HepG2 (cell line): Measurements from ENCODE around the gene RABGAP1. TPM values are rescaled to one million over a fixed set of nuclear protein-coding genes. Genes with fewer than 3 reads are reported as not detected.

Experiments
- ATAC-seq: fragments of 200-7000 bp; cut with Tn5 transposase; 3 replicates; pipeline ENCODE4 v1.9.1; 2020; ENCODE audit warnings: mild to moderate bottlenecking, moderate library complexity
- BruUV-seq: library from RNA; stranded (reverse); fragments of 400-500 nt; replicated peaks from 2 replicates; lab custom pipeline; 2021; lab: Mats Ljungman, UMichigan
- CTCF ChIA-PET: fragments of 300-600 bp; formaldehyde crosslinking; extraction: SDS; loops from one replicate; lab custom pipeline; 2021; ENCODE audit warnings: low total read pairs, inconsistent platforms, low intra/inter-chr PET ratio; lab: Yijun Ruan, JAX
- POLR2A ChIA-PET: fragments of 350-600 bp; sonication (Branson Sonifier 250); formaldehyde crosslinking; loops from one replicate; lab custom pipeline; 2020; ENCODE audit warnings: antibody characterized with exemption, inconsistent platforms; lab: Yijun Ruan, JAX
- DNase-seq: peaks from one replicate; pipeline ENCODE4 v3.0.0-alpha.2; 2015; ENCODE audit warnings: low spot score
- FAIRE-seq: peaks from 3 replicates; lab custom pipeline; 2011; peaks lifted over from hg19 to GRCh38; lab: Jason Lieb, UNC
- H2AFZ ChIP-seq: one replicate; pipeline ENCODE4 v1.6.1; 2011; ENCODE audit warnings: low read length, inconsistent platforms
- H3K27ac ChIP-seq: fragments of 300-600 bp; 3 replicates; pipeline ENCODE4 v1.8.0; 2011; ENCODE audit warnings: mixed run types, mild to moderate bottlenecking, mixed read lengths, low read length, inconsistent platforms; ENCODE audit not compliant: insufficient read depth; ENCODE audit errors: extremely low read length
- H3K27me3 ChIP-seq, 2 experiments: fragments of 200-600 bp in 1 of 2; 2 replicates in 1 of 2; 3 replicates in 1 of 2; pipeline versions ENCODE4 v1.6.0 to v1.8.0; 2011; ENCODE audit warnings: low read length in 2 of 2, mild to moderate bottlenecking in 2 of 2, moderate library complexity in 2 of 2, inconsistent platforms in 1 of 2; ENCODE audit not compliant: insufficient read depth in 2 of 2, control insufficient read depth in 1 of 2
- H3K36me3 ChIP-seq, 2 experiments: fragments of 200-600 bp in 1 of 2; replicated peaks in 1 of 2; 2 replicates in 1 of 2; 3 replicates in 1 of 2; pipeline versions ENCODE4 v1.5.1 to v1.8.0; 2011; ENCODE audit warnings: low read length in 2 of 2, inconsistent platforms in 1 of 2; ENCODE audit not compliant: insufficient read depth in 2 of 2, control insufficient read depth in 1 of 2
- H3K4me1 ChIP-seq: 2 replicates; pipeline ENCODE4 v1.5.1; 2012; ENCODE audit warnings: low read length, inconsistent platforms; ENCODE audit not compliant: insufficient read depth
- H3K4me2 ChIP-seq: 2 replicates; pipeline ENCODE4 v1.6.0; 2011; ENCODE audit warnings: low read depth, low read length, inconsistent platforms
- H3K4me3 ChIP-seq, 3 experiments: fragments of 200-600 bp in 1 of 3; sonication (generic), shearing (Covaris generic) in 1 of 3; replicated peaks in 1 of 3; 2 replicates each; pipeline ENCODE4 v1.5.1; 2011 to 2016; ENCODE audit warnings: low read length in 3 of 3, inconsistent platforms in 2 of 3, low read depth in 2 of 3, mild to moderate bottlenecking in 2 of 3, control low read depth in 1 of 3, mixed read lengths in 1 of 3; ENCODE audit not compliant: insufficient read depth in 1 of 3
- H3K79me2 ChIP-seq: one replicate; pipeline ENCODE4 v1.6.1; 2011; ENCODE audit warnings: low read length, inconsistent platforms; ENCODE audit not compliant: insufficient read depth
- H3K9ac ChIP-seq: 2 replicates; pipeline ENCODE4 v1.6.0; 2011; ENCODE audit warnings: mild to moderate bottlenecking, low read depth, low read length, inconsistent platforms; ENCODE audit not compliant: insufficient read depth
- H3K9me3 ChIP-seq: 2 replicates; pipeline ENCODE4 v1.5.1; 2012; ENCODE audit warnings: mild to moderate bottlenecking, low read length
- H4K20me1 ChIP-seq: 2 replicates; pipeline ENCODE4 v1.6.0; 2011; ENCODE audit warnings: inconsistent platforms, mild to moderate bottlenecking, low read length, moderate library complexity; ENCODE audit not compliant: insufficient read depth
- ARNT ChIP-seq: fragments of 450-650 bp; IDR thresholded peaks from 2 replicates; pipeline ENCODE4 v1.6.1; 2017
- ATAD3A ChIP-seq: sonication (generic); formaldehyde crosslinking; IDR thresholded peaks from 2 replicates; pipeline ENCODE4 v1.4.0; 2020; ENCODE audit warnings: missing genetic modification reagents
- MED8 ChIP-seq: sonication (generic); formaldehyde crosslinking; IDR thresholded peaks from 2 replicates; pipeline ENCODE4 v1.8.1; 2023; ENCODE audit warnings: mild to moderate bottlenecking, missing genetic modification reagents; ENCODE audit not compliant: insufficient replicate concordance
- NCOA5 ChIP-seq: sonication (generic); formaldehyde crosslinking; IDR thresholded peaks from 2 replicates; pipeline ENCODE4 v1.4.0; 2020; ENCODE audit warnings: missing genetic modification reagents
- WIZ ChIP-seq: sonication (generic); formaldehyde crosslinking; IDR thresholded peaks from 2 replicates; pipeline ENCODE4 v1.5.1; 2020; ENCODE audit warnings: mild to moderate bottlenecking, missing genetic modification reagents
- ZNF383 ChIP-seq: sonication (generic); formaldehyde crosslinking; IDR thresholded peaks from 2 replicates; pipeline ENCODE4 v1.4.0; 2020; ENCODE audit warnings: missing genetic modification reagents, mild to moderate bottlenecking, borderline replicate concordance
- ZNF572 ChIP-seq: sonication (generic); formaldehyde crosslinking; IDR thresholded peaks from 2 replicates; pipeline ENCODE4 v1.5.1; 2020; ENCODE audit warnings: mild to moderate bottlenecking, missing genetic modification reagents
- ZNF629 ChIP-seq: sonication (generic); formaldehyde crosslinking; conservative IDR thresholded peaks from 2 replicates; pipeline ENCODE4 v1.5.0; 2020; ENCODE audit warnings: missing genetic modification reagents
- WGBS: methylation state at CpG from one replicate; pipeline ENCODE4 v1.1.6; 2017; ENCODE audit warnings: low lambda C conversion rate; 5-methylcytosine and 5-hydroxymethylcytosine counted together
- in situ Hi-C: cut with HindIII; loops from 2 replicates; pipeline ENCODE4 v1.10.0; 2017; ENCODE audit warnings: low pct_unique_long_range_greater_than_20kb; ENCODE audit not compliant: extremely low pct_ligation_motif_present
- intact Hi-C: fragments of 100-400 bp; cut with micrococcal nuclease; formaldehyde crosslinking; loops from one replicate; pipeline ENCODE4 v1.10.0; 2022; ENCODE audit not compliant: unreplicated experiment
- polyA plus RNA-seq, 8 experiments: library from polyadenylated mRNA; depleted of rRNA in 3 of 8; stranded (reverse) in 7 of 8; unstranded in 1 of 8; fragments of >200 nt; fragmentation: Illumina TruSeq in 4 of 8; extraction: Trizol in 4 of 8; gene quantifications; 2 replicates each; pipeline versions ENCODE4 v1.2.1 to v1.2.3, GENCODE V29; 2011 to 2016; ENCODE audit warnings: low read depth in 4 of 8, missing spikeins in 1 of 8, mixed read lengths in 1 of 8; ENCODE audit not compliant: insufficient read depth in 1 of 8
- total RNA-seq, 5 experiments: library from RNA; depleted of rRNA; stranded (reverse); fragments of >200 nt; fragmentation: Illumina TruSeq; extraction: Trizol; gene quantifications; 2 replicates each; pipeline ENCODE4 v1.2.3, GENCODE V29; 2016; ENCODE audit warnings: low read depth in 1 of 5
- TF ChIP-seq, protein P1 (sequence below): sonication (generic); formaldehyde crosslinking; IDR thresholded peaks from 2 replicates; pipeline ENCODE4 v1.5.0; 2020; ENCODE audit warnings: mild to moderate bottlenecking, missing genetic modification reagents

RABGAP1 gene
- total and polyA plus RNA-seq, 2 of the 13 experiments (the other 11 are each of a cell fraction or from before 2014, with no cell fraction given), result 19.1 to 19.3 TPM

DNA sequence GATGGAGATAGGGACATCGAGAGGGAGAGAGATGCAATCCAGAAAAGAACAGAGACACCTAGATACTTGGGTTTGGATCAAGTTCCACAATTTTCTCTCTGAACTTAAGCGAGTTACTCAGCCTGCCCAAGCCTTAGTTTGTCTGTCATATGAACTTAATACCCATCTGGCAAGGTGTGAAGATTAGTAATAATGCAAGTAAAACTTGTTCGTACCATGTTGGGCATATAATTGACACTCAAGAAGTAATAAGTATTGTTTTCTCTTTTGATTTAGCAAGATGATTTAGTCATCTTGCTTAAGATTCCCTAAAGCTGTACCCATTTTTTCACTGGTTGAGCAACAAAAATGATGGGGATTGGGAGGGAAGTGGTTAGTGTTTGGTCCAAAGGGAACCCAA is 7.5 kb downstream of the RABGAP1 start:
- no peak for ATAC-seq
- Histone ChIP-seq H3K27ac (no peak overlapping the region), H3K4me3 (no peak overlapping the region), H3K79me2 (peaks cover 86% of the 10 kb centered on the region), H4K20me1 (no peaks in the 10 kb centered on the region), H3K36me3 (peaks cover 0 to 2% of the 10 kb centered on the region in 2 experiments; a peak in 2 of 5 replicates), H3K9me3 (no peaks in the 10 kb centered on the region), H2AFZ (no peak overlapping the region), H3K9ac (no peak overlapping the region), H3K4me2 (no peak overlapping the region), H3K27me3 (no peaks in the 10 kb centered on the region), H3K4me1 (peaks cover 49% of the 10 kb centered on the region)
- in situ Hi-C loops, result no loop called here
- CTCF ChIA-PET, result no interaction called here
- no peak for DNase-seq
- intact Hi-C loops, result loop anchor here (10.0 kb wide), 1 partner anchor 46 kb away; no protein-coding TSS in a partner anchor
- POLR2A ChIA-PET, result interaction anchor here (1.0 kb wide), 1 partner anchor 43 kb away, joined by 3 read pairs; the partner anchor contains the start of gene RC3H2
- BruUV-seq, result no TSS peak
- TF ChIP-seq ZNF629 (CRISPR knock-in tag) (0 out of 2 replicates have a peak, but pooled peaks have one; percentile 22), ZNF383 (CRISPR knock-in tag) (no peak), WIZ (CRISPR knock-in tag) (no peak), ATAD3A (CRISPR knock-in tag) (no peak)
- TF ChIP-seq, protein P1, sequence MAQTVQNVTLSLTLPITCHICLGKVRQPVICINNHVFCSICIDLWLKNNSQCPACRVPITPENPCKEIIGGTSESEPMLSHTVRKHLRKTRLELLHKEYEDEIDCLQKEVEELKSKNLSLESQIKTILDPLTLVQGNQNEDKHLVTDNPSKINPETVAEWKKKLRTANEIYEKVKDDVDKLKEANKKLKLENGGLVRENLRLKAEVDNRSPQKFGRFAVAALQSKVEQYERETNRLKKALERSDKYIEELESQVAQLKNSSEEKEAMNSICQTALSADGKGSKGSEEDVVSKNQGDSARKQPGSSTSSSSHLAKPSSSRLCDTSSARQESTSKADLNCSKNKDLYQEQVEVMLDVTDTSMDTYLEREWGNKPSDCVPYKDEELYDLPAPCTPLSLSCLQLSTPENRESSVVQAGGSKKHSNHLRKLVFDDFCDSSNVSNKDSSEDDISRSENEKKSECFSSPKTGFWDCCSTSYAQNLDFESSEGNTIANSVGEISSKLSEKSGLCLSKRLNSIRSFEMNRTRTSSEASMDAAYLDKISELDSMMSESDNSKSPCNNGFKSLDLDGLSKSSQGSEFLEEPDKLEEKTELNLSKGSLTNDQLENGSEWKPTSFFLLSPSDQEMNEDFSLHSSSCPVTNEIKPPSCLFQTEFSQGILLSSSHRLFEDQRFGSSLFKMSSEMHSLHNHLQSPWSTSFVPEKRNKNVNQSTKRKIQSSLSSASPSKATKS (CRISPR knock-in tag), result no peak
- 94% methylated on average over 3 of the region's 3 CpGs for WGBS
- no peak for FAIRE-seq

DNA sequence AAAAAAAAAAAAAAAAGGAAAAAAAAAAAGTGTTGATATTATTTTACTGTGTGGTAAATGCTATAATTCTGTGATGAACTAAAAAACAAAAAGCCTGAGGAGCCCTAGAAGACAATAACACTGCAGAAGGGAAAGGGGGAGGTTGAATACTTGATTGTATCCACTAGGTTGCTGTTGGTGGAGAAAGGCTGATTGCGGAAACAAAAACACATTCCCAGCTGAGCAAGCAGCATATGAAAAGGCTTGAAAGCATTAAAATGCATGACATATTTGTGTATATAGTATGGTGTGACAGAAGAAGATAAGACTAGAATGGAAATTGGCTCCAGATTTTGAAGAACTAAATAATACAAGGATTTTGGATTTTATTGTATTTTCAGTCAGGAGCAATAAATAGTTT is 8.9 kb downstream of the RABGAP1 start:
- 97% methylated on average over 1 of the region's 1 CpG for WGBS

More for the DNA sequence above, 8.9 kb downstream of the RABGAP1 start:
- H3K4me3 ChIP-seq, result no peak overlapping the region
- no peak for FAIRE-seq
- ChIA-PET POLR2A (no interaction called here), CTCF (no interaction called here)
- no peaks in the 10 kb centered on the region for H4K20me1 ChIP-seq
- no peaks in the 10 kb centered on the region for H3K9me3 ChIP-seq
- H3K27ac ChIP-seq, result no peak overlapping the region
- no peaks in the 10 kb centered on the region for H3K36me3 ChIP-seq
- H3K79me2 ChIP-seq, result peaks cover 90% of the 10 kb centered on the region
- TF ChIP-seq MED8, result no peak
- no peak for TF ChIP-seq ZNF572 (CRISPR knock-in tag)
- TF ChIP-seq NCOA5 (CRISPR knock-in tag), result no peak
- TF ChIP-seq ARNT, result no peak
- no peak overlapping the region for H3K4me2 ChIP-seq
- BruUV-seq, result no TSS peak
- no peaks in the 10 kb centered on the region for H3K27me3 ChIP-seq
- no peak overlapping the region for H2AFZ ChIP-seq
- ATAC-seq, result no peak
- intact Hi-C loops (loop anchor here (10.0 kb wide), 1 partner anchor 45 kb away; no protein-coding TSS in a partner anchor), in situ Hi-C loops (no loop called here)
- no peak overlapping the region for H3K9ac ChIP-seq
- peaks cover 37% of the 10 kb centered on the region for H3K4me1 ChIP-seq
- DNase-seq, result no peak
